GM19328 (cell line): ENCODE results near the gene CC2D1A.

Source experiments
- ATAC-seq: cut with Tn5 transposase; IDR thresholded peaks from one replicate; pipeline ENCODE4 v1.9.1; 2021; ENCODE audit warnings: mild to moderate bottlenecking, moderate library complexity; ENCODE audit not compliant: unreplicated experiment

CC2D1A gene

GRCh38 chr19:13934785-13935109 lies 28.7 kb downstream of the CC2D1A start:
- ATAC-seq, result no peak

GRCh38 chr19:13935765-13936510 lies 29.9 kb downstream of the CC2D1A start:
- ATAC-seq, result no peak

DNA sequence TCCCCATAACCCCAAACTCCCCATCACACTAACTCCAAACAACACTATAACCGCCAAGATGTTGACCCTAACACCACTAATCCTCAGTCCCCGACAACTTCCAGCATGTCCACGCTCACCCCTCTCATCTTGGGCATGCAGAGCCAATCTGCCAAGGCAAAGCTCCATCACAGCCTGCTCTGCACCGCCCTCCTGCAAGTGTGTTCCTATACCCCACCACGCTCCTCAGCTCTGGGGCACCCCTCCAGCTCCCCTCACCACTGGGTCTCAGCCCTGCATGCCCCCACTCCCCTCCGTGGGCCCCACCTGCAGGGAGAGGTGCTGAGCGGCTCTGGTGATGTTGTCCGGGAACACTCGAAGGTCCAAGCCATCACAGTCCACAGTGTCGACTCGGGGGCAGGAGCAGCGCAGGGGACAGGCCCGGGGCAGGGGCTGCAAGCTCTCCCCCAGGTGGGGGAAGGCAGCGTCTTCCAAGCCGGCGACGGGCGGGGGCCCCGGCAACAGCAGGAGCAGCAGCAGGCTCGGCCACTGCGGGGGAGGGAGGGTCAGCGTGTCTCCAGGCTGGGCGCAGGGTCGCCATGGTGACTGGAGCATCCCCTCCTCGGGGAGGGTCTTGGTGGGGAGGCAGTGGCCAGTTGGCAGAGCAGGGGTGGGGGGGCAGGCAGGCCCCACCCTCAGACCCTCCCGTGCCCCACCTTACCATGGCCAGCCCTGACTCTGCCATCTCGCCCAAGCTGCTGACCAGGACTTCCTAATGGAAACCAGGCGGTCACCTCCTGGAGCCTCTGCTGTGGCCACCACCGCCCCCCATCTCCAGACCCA lies 31.7 kb downstream of the CC2D1A start:
- ATAC-seq, result no peak

DNA sequence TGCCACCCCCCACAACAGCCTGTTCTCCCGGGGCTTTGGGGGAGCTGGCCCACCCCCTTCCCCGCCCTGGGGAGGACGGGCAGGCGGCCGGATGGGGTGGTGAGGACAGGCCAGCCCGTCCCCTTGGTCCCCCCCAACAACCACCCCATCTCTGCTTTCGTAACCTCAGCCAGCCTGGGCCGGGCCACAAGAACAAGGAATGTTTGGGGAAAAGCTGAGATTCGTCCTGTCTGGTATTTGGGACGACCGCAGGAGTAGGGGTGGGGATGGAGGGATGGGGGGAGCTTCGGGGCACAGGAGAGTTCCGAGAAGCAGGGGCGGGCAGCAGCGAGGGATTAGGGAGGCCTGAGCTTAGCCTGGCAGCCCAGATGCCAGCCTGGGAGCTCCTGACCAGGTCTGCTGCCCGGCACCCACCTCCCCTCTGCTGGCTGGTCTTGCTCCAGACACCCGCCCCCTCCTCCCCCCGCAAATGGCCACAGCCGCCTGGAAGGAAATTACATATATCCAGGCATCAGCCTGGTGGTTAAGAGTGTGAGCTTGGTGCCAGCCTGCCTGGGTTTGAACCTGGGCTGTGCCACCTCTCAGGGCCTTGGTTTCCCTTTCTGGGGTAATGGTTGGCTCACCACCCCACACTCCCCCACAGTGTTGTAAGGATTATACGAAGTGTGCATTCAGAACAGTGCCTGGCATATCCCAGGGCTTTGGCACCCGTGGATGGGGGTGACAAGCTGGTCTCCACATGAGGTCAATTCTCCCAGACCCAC lies 32.5 kb downstream of the CC2D1A start, which contains the start of gene PODNL1:
PODNL1 (minus strand) TSS at position 117 of the 764 bp plus-strand sequence. CDS start 236 bp downstream, outside the sequence.
- no peak for ATAC-seq

DNA sequence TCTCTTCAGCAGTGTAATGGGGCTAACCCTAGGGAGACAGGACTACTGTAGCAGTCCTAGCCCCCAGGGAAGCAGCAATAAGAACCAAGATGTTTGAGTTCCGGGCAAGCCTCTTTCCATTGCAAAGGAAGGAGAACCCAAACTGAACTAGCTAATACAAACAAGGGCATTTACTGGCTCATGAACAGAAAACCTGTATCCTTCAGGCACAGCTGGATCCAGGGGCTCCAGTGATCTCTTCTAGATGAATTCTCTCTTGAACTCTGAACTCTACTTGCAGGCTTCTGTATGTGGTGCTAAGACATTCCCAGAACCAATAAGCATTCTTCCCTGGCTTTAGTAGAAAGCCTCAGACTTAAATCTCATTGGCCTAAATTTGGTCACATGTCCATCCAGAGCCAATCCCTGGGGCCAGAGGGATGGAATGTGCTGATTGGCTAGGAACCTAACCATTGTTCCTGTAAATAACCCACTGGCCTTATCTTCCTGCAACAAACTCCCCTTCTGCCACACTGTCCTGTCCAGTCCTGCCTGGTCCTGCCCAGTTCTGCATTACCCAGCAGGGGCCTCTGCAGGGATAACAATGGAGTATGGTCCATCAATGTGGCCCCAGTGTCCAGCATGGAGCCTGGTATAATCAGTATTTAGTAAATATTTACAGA lies 36.2 kb downstream of the CC2D1A start:
- ATAC-seq, result no peak

DNA sequence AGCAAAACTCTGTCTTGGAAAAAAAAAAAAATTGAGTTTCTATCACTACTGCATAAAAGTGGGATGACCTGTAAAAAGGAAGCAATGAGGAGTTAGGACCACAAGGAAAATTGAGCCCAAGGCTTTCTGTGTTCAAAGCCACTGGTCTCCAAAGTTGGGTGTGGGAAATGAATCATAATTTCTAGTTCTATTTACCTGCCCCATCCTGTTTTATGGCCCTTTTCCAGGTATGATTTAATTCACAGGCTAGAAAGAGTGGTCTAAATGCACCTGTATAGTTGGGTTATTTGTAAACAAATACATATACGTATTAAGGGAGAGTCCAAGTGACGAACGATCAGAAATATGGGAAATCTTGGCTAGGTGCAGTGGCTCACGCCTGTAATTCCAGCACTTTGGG lies 40.4 kb downstream of the CC2D1A start:
- no peak for ATAC-seq

GRCh38 chr19:13951043-13951442 lies 45.0 kb downstream of the CC2D1A start:
- ATAC-seq, result no peak

GRCh38 chr19:13951799-13952153 lies 45.8 kb downstream of the CC2D1A start:
- ATAC-seq, result no peak

GRCh38 chr19:13952154-13952930 lies 46.3 kb downstream of the CC2D1A start, which contains the start of gene DCAF15:
Gene DCAF15 (plus strand): TSS chr19:13952509. CDS start chr19:13952513, 4 bp downstream.
- peak; percentile 92 for ATAC-seq

DNA sequence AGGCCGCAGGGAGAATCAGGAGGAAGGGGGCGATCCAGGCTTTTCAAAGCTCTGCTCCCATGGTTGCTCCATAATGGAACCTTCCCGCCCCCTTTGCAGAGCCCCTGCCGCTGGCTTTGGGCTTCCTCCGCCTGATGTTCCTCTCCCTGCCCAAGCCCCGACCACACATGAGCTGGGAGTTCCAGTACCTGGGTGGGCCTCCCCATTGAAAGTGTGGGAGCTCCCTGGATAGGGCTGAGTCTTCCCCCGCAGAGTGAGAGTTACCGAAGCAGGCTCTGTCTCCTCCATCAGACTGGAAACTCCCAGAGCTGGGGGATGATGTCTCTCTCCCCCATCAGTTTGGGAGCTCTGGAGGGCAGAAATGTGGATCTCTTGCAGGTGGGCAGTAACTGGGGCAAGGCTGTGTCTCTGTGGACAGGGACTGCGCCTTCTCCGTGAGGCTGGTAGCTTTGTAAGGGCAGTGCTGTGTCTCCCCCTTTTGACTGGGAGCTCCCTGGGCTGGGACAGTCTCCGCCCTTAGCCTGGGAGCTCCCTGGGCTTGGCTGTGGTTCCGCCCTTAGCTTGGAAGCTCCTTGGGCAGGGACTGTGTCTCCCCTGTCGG lies 47.0 kb downstream of the CC2D1A start:
- ATAC-seq, result no peak

DNA sequence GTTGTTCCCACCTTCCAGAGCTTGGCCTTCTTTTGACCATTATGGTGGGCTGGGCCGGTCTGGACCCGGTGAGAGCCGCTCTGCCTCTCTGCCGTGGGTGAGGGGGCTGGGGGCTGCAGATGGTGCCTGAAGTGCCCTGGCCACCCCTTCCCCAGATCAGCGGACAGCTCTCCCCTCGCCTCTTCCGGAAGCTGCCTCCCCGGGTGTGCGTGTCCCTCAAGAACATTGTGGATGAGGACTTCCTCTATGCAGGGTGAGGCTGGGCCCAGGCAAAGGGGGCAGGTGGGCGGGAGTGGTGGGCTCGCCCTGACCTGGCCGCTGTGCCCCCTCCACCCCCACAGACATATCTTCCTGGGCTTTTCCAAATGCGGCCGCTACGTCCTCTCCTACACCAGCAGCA lies 48.2 kb downstream of the CC2D1A start:
- ATAC-seq, result no peak

- no peak for ATAC-seq
Observed at GRCh38 chr19:13955662-13956364, 49.8 kb downstream of the CC2D1A start.

DNA sequence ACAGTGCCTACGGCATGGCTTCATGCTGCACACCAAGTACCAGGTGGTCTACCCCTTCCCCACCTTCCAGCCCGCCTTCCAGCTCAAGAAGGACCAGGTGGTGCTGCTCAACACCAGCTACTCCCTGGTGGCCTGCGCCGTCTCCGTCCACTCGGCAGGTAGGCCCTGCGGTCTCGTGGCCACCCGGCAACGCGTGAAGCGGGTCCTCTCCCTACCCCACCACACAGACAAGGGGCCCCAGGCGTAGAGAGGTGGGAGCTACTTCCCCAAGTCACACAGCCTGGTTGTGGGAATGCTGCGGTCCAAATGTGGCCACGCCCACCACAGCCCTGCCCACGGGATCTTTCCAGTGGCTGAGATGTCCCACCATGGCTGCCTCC lies 50.4 kb downstream of the CC2D1A start:
- ATAC-seq, result no peak

- no peak for ATAC-seq
Observed at GRCh38 chr19:13957051-13957450, 51.0 kb downstream of the CC2D1A start.

- ATAC-seq, result no peak
Observed at GRCh38 chr19:13958043-13958442, 52.0 kb downstream of the CC2D1A start.

DNA sequence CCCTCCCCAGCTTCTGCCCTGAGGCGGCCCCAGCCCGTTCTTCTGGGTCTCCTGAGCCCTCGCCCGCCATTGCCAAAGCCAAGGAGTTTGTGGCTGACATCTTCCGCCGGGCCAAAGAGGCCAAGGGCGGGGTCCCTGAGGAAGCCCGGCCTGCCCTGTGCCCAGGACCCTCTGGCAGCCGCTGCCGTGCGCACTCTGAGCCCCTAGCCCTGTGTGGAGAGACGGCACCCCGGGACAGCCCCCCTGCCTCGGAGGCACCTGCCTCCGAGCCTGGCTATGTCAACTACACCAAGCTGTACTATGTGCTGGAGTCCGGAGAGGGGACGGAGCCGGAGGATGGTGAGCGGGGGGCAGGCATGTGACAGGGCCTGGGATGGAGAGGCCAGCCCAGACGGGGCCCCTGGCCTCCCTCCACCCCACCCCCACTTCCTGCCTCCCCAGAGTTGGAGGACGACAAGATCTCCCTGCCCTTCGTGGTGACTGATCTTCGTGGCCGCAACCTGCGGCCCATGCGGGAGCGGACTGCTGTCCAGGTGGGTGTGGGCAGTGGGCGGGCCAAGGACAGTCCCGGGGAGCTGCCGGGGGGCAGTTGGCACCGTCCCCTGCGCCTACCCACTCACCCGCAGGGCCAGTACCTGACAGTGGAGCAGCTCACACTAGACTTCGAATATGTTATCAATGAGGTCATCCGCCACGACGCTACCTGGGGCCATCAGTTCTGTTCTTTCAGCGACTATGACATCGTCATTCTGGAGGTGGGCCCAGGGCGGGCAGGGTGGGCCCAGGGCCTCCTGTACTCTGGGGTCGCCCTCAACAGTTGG lies 53.4 kb downstream of the CC2D1A start:
- ATAC-seq, result no peak

GRCh38 chr19:13959962-13960862 lies 54.2 kb downstream of the CC2D1A start:
- no peak for ATAC-seq
